ENCODE results near the gene EEF2. TPM values are rescaled to one million over a fixed set of nuclear protein-coding genes. Genes with fewer than 3 reads are reported as not detected.
"Not testable (repeated sequence)": the region's sequence is repeated elsewhere in the genome, so short reads cannot be mapped to it uniquely, and the experiment has no call there.

EEF2 gene
- total and polyA plus RNA-seq, 2 of the 4 experiments (the other 2 are of a cell fraction), result 1,505 to 2,161 TPM

- DNase-seq; CTCF ChIA-PET; in situ Hi-C loops (cut with MboI; ENCODE audit: low sequenced_read_pairs); H3K27ac ChIP-seq (ENCODE audit: insufficient read depth, low read length); intact Hi-C loops (cut with micrococcal nuclease); H4K8ac ChIP-seq (ENCODE audit: low read depth in 2 of 2, low read length in 2 of 2); H3K23ac ChIP-seq (ENCODE audit: low read depth, low read length); H2AK5ac ChIP-seq (ENCODE audit: low read depth, low read length); H3K9me3 ChIP-seq (ENCODE audit: control insufficient read depth, insufficient read depth, low read length); H3K27me3 ChIP-seq (ENCODE audit: control insufficient read depth, insufficient read depth, low read length); H3K4me2 ChIP-seq (ENCODE audit: low read depth, low read length); H3K36me3 ChIP-seq (ENCODE audit: control insufficient read depth, insufficient read depth, low read length); H2BK15ac ChIP-seq (ENCODE audit: low read depth, low read length); H3K18ac ChIP-seq (ENCODE audit: low read depth, low read length); H3K79me1 ChIP-seq (ENCODE audit: low read depth in 1 of 2, low read length in 2 of 2); H2AK9ac ChIP-seq (replicated peaks; ENCODE audit: low read depth, low read length, poor library complexity); H3K9ac ChIP-seq (ENCODE audit: low read depth, low read length); H4K5ac ChIP-seq (ENCODE audit: low read depth, low read length); H2BK120ac ChIP-seq (ENCODE audit: low read depth, low read length); BruUV-seq (replicated peaks); H4K91ac ChIP-seq (ENCODE audit: insufficient read depth, low read depth, low read length); dilution Hi-C loops (cut with HindIII; ENCODE audit: low sequenced_read_pairs, unreplicated experiment); H3K4me1 ChIP-seq (ENCODE audit: control insufficient read depth, insufficient read depth, low read length); ATAC-seq (ENCODE audit: low read depth); H3K14ac ChIP-seq (replicated peaks; ENCODE audit: low read depth, low read length); H2AFZ ChIP-seq (replicated peaks; ENCODE audit: low read length, poor library complexity); H2BK20ac ChIP-seq (ENCODE audit: low read depth, low read length); H2BK5ac ChIP-seq (ENCODE audit: low read depth, low read length, poor library complexity, severe bottlenecking); H3K4me3 ChIP-seq (ENCODE audit: insufficient read depth, low read depth, low read length); H3K9me1 ChIP-seq (ENCODE audit: insufficient read depth, low read length); H3K4ac ChIP-seq (ENCODE audit: low read depth, low read length); H3K56ac ChIP-seq (ENCODE audit: extremely low read depth, insufficient read depth, low read length): not testable (repeated sequence)
- peak; percentile 66 for TF ChIP-seq CEBPB (IDR thresholded peaks at IDR 0.05; ENCODE audit: low read depth, low read length)
- POLR2A ChIA-PET (ENCODE audit: unreplicated experiment), result interaction anchor here (0.6 kb wide), 1 partner anchor 8 kb away, joined by 3 read pairs; no protein-coding TSS in a partner anchor
- WGBS, 2 experiments (ENCODE audit: extremely low coverage in 2 of 2, insufficient read length in 1 of 2), result 54% methylated on average over 2 of the region's 15 CpGs; no CpG with 5 or more reads in 1 of the 2 experiments
- peaks cover 10% of the 10 kb centered on the region; the same call in 1 of the 2 replicates for H4K20me1 ChIP-seq (ENCODE audit: insufficient read depth, low read length)
Measured at GRCh38 chr19:3947316-3947933, 37.8 kb downstream of the EEF2 start.
